HUES6 (cell line): ENCODE results near the gene EEF1AKMT2.
"Not testable (repeated sequence)": the region's sequence is repeated elsewhere in the genome, so short reads cannot be mapped to it uniquely, and the experiment has no call there.

Source experiments
- H3K27ac ChIP-seq: 2 replicates; pipeline ENCODE4 v1.7.0; 2013; ENCODE audit warnings: low read depth, mild to moderate bottlenecking, low read length, inconsistent platforms
- H3K27me3 ChIP-seq: 2 replicates; pipeline ENCODE4 v1.6.1; 2013; ENCODE audit warnings: low read length; ENCODE audit not compliant: control insufficient read depth, insufficient read depth
- H3K36me3 ChIP-seq: 2 replicates; pipeline ENCODE4 v1.6.1; 2013; ENCODE audit warnings: low read length; ENCODE audit not compliant: control insufficient read depth, insufficient read depth
- H3K4me1 ChIP-seq: 2 replicates; pipeline ENCODE4 v1.6.1; 2013; ENCODE audit warnings: low read length; ENCODE audit not compliant: control insufficient read depth, insufficient read depth
- H3K4me3 ChIP-seq: 2 replicates; pipeline ENCODE4 v1.5.1; 2013; ENCODE audit warnings: low read depth, low read length
- H3K9ac ChIP-seq: one replicate; pipeline ENCODE4 v1.6.1; 2013; ENCODE audit warnings: mild to moderate bottlenecking, low read length
- H3K9me3 ChIP-seq: 2 replicates; pipeline ENCODE4 v1.6.1; 2013; ENCODE audit warnings: low read depth, low read length; ENCODE audit not compliant: control insufficient read depth, insufficient read depth

EEF1AKMT2 gene

DNA sequence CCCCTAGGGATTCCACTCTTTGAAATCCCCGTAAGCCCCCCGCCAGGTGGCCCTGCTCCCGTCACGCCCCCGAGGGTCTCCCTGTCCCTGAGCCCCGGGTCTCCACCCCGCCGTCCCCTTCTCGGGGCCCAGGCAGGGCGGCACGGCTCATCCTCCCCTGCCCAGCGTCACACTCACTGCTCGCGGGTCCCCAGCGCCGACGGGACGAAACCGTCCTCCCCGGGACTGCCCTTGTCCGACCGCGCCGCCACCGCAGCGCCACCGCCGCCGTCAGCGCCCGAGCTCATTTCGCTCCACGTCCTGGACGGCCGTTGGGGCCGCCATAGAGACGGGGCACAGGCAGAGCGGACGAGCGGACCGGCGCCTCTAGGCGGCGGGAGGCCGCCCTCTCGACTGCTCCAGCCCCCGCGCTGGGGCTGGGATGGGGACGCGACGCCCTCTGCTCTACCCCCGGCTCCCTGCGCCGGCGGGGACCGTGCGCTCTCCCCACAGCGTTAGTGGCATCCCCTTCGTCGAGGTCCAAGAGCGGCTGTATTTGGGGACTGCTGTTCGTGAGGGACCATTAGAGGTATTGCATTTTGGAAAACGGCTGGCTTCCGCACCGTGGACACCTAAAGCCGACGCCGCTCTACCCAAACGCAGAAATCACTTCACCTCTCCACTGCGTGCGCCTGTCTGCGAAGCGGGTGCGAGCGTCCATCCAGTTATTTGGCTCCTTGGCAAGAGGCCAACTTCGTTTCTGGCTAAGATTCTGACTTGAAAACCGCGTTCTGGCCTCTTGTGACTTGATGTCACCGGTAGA, at the start of gene EEF1AKMT2:
TSS of gene EEF1AKMT2 (minus strand) at position 341 of the 802 bp plus-strand sequence. CDS start at position 287, 54 bp downstream.
- H3K27me3 ChIP-seq: no peaks in the 10 kb centered on the region
- peaks cover 24% of the 10 kb centered on the region for H3K36me3 ChIP-seq
- H3K9ac ChIP-seq: peak within 1 kb of the TSS; percentile 95
- H3K9me3 ChIP-seq: no peaks in the 10 kb centered on the region
- peak within 1 kb of the TSS; percentile 93 for H3K27ac ChIP-seq
- H3K4me3 ChIP-seq: peak within 1 kb of the TSS; percentile 98
- H3K4me1 ChIP-seq: no peaks in the 10 kb centered on the region; the same call in 1 of the 2 replicates

DNA sequence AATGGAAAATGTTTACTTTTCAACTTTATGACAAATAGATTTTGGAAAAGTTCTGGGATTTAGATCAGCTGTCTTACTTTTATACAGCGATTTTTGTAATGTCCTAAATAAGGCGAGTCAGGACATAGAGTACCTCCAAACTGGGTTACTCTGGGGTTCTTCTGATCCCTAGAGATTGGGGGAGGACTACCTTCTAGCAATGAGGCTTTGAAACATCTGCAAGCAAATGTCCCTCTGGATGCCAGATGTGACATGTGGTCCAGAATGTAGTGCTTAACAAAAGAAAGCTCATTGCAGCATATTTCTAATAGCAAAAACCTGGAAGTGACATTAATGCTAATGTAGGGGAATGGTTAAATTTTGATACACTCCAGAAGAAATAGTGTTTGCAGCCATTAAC, 46.0 kb upstream of the EEF1AKMT2 start:
- Histone ChIP-seq H3K9ac (no peak overlapping the region), H3K4me1 (no peaks in the 10 kb centered on the region), H3K27me3 (no peaks in the 10 kb centered on the region), H3K27ac (no peak overlapping the region), H3K36me3 (peaks cover 35% of the 10 kb centered on the region), H3K9me3 (no peaks in the 10 kb centered on the region), H3K4me3 (no peak overlapping the region)

DNA sequence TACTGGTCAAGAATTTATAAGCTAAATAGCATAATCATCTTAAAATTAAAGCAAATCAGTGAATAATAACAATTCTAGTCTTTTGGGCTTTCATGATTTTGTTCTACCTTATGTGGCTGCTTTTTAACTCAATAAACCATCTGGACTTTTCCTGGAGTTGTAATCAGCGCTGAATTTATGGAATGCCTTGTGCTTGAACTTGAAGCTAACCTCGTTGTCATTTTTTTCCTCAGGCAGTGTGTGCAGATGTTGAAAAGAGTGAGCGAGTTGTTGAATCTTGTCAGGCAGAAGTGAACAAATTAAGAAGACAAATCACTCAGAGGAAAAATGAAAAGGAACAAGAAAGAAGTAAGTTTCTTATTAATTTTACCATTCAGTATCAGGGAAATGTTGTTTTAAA, 39.4 kb upstream of the EEF1AKMT2 start:
- H3K4me3 ChIP-seq: no peak overlapping the region
- no peaks in the 10 kb centered on the region for H3K9me3 ChIP-seq
- no peaks in the 10 kb centered on the region for H3K4me1 ChIP-seq
- peaks cover 91% of the 10 kb centered on the region for H3K36me3 ChIP-seq
- H3K27me3 ChIP-seq: no peaks in the 10 kb centered on the region
- no peak overlapping the region for H3K9ac ChIP-seq
- H3K27ac ChIP-seq: no peak overlapping the region

DNA sequence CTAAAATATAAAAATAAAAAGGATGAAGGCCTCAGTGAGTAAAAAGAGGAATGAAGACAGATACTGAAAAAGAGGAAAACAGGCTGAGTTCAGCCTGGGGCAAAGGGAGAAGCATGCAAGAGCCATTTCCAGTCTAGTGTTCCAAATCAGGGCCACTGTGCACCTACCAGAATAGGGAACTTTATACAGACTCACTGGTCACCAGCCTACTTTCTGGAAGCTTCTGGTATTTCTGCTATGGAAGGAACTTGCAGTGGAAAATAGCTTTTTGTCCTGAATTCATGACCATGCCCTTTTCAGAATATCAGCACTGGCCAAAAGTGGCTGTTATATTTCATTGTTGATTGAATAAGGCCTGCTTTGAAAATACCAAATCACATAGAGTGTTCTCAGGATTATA, 38.8 kb upstream of the EEF1AKMT2 start:
- H3K27ac ChIP-seq: no peak overlapping the region
- no peaks in the 10 kb centered on the region for H3K9me3 ChIP-seq
- H3K4me1 ChIP-seq: no peaks in the 10 kb centered on the region
- H3K36me3 ChIP-seq: peaks cover 89% of the 10 kb centered on the region
- H3K27me3 ChIP-seq: no peaks in the 10 kb centered on the region
- no peak overlapping the region for H3K9ac ChIP-seq
- no peak overlapping the region for H3K4me3 ChIP-seq

DNA sequence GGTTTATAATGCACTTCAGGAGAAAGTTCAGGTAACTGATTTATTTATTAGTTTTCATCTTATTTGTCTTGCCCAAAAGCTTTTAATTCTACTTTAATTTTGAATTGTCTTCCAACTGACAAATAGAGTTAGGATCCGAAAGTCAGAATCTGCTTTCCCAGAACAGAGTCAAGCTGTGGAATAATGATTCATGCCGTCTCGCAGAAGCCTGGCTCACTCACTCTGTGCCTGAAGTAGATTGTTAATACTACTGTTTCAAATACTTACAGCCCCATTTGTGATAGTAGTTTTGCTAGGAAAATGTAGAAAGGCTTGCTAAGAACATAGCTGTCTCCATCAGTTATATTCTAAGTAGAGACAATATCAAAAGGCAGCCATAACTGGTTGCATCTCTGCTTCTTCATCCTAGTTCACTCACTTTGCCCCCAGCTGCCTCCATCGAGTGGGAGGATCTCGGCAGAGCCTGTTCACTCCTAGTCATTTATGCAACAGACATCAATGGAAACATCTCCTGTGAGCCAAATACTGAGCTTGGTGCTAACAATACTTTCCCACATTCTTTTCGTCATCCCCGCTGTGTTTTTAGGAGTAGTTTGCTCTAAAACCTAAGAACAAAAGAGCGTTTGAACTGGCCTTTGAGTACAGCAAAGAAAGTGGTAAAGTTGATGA, 37.9 kb upstream of the EEF1AKMT2 start:
- Histone ChIP-seq H3K9ac (no peak overlapping the region), H3K4me3 (no peak overlapping the region), H3K9me3 (no peaks in the 10 kb centered on the region), H3K27me3 (no peaks in the 10 kb centered on the region), H3K4me1 (no peaks in the 10 kb centered on the region), H3K27ac (no peak overlapping the region), H3K36me3 (peaks cover 82% of the 10 kb centered on the region)

DNA sequence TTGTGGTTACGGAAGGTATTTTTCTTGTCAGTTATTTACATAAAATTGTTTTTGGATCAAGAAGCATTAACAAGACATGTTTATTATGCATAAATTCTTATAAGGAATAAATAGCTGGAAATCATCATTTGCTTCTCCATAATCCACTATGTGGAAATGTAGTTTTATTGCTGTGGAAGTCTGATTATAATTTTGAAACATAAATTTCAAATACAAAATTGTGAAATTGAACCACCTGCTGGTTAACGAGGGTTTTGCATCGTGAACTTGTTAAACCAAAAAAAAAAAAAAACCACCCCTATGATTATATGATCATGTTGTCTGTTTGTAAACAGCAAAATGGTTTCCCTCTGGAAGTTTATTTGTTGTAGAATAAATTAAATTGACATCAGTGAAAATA, 35.8 kb upstream of the EEF1AKMT2 start:
- no peak overlapping the region for H3K4me3 ChIP-seq
- no peak overlapping the region for H3K27ac ChIP-seq
- H3K36me3 ChIP-seq: peaks cover 69% of the 10 kb centered on the region
- H3K9me3 ChIP-seq: no peaks in the 10 kb centered on the region
- H3K27me3 ChIP-seq: no peaks in the 10 kb centered on the region
- H3K9ac ChIP-seq: no peak overlapping the region
- no peaks in the 10 kb centered on the region for H3K4me1 ChIP-seq

DNA sequence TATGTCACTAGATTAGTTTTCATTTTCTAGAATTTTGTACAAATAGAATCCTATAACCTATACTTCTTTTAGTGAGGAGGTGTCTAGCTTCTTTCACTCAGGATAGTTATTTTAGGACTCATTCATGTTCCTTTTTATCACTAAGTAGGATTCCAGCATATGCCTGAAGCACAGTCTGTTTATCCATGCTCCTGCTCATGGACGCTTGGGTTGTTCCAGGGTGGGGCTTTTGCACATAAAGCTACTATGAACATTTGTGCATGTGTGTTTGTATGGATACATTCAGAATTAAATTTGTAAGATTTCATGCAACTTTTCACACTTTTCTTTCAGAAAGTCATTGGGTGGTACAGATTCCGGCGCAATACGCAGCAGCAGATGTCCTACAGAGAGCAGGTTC, 34.6 kb upstream of the EEF1AKMT2 start:
- H3K36me3 ChIP-seq: peaks cover 64% of the 10 kb centered on the region
- H3K9ac ChIP-seq: no peak overlapping the region

DNA sequence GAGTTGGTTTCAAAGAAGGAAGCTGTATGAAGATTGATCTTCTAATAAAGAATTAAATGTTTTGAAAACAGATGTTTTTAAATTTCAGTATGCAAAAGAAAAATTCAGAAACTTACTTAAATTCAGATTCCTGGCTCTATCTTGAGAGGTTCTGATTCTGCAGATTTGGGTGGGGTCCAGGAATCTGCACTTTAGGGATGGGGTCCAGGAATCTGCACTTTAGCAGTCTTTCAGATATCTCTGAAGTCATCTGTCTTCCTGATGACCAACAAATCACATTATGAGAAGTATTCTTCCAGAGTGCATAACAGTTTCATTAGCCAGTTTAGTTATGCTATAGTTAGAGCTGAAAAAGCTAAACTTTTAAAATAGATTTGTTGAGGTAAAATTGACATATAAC, 34.0 kb upstream of the EEF1AKMT2 start:
- no peaks in the 10 kb centered on the region for H3K4me1 ChIP-seq
- H3K27ac ChIP-seq: no peak overlapping the region
- no peak overlapping the region for H3K9ac ChIP-seq
- H3K9me3 ChIP-seq: no peaks in the 10 kb centered on the region
- H3K36me3 ChIP-seq: peaks cover 60% of the 10 kb centered on the region
- H3K27me3 ChIP-seq: no peaks in the 10 kb centered on the region
- H3K4me3 ChIP-seq: no peak overlapping the region

More for the DNA sequence above, 34.6 kb upstream of the EEF1AKMT2 start:
- Histone ChIP-seq H3K4me1 (no peaks in the 10 kb centered on the region), H3K27ac (no peak overlapping the region), H3K9me3 (no peaks in the 10 kb centered on the region), H3K4me3 (no peak overlapping the region), H3K27me3 (no peaks in the 10 kb centered on the region)

DNA sequence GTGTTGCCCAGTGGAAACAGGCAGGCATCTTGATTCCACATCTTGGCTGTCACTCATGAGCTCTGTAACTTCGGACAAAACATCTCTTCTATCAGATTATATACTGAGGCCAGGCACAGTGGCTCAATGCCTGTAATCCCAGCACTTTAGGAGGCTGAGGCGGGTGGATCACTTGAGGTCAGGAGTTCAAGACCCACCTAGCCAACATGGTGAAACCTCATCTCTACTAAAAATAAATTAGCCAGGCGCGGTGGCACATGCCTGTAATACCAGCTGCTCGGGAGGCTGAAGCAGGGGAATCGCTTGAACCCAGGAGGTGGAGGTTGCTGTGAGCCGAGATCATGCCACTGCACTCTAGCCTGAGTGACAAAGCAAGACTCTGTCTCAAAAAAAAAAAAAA, 33.2 kb upstream of the EEF1AKMT2 start:
- not testable (repeated sequence) for H3K27me3 ChIP-seq, H3K4me3 ChIP-seq, H3K27ac ChIP-seq, H3K9me3 ChIP-seq, H3K4me1 ChIP-seq, H3K9ac ChIP-seq
- H3K36me3 ChIP-seq: peaks cover 55% of the 10 kb centered on the region

DNA sequence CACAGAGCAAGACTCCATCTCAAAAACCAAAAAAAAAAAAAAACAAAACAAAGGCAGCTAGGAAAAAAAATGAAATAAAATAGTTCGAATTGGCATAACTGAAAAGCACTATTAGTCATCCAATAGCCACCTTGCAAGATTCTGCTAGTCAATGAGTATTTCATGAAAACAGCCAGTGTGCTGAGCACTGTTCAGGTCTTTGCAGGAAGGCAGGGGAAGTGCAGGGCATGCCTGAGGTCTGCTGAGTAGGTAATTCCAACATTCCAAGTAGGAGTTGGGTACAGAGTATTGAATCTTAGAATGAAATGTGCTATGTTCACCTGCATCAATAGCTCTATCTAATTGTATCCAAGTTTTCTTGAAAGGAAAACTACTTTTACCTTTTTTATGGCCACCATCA, 32.8 kb upstream of the EEF1AKMT2 start:
- no peak overlapping the region for H3K4me3 ChIP-seq
- H3K36me3 ChIP-seq: peaks cover 52% of the 10 kb centered on the region
- H3K9ac ChIP-seq: no peak overlapping the region
- no peaks in the 10 kb centered on the region for H3K4me1 ChIP-seq
- no peaks in the 10 kb centered on the region for H3K27me3 ChIP-seq
- no peak overlapping the region for H3K27ac ChIP-seq
- no peaks in the 10 kb centered on the region for H3K9me3 ChIP-seq

DNA sequence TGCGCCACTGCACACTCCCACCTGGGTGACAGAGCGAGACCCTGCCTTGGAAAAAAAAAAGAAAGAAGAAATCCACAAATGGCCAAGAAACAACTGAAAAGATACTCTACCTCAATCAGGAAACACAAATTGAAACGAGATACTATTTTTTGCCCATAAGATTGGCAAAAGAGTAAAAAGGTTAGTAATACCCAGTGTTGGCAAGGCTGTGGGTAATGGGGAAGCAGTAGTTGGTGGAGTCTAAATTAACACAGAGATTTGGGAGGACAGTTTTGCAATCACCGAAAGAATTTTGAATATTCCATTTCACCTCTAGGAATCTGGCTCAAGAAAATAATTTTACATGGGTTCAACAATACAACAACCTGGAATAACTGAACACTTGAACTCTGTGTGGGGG, 29.8 kb upstream of the EEF1AKMT2 start:
- H3K27ac ChIP-seq: no peak overlapping the region
- peaks cover 51% of the 10 kb centered on the region for H3K36me3 ChIP-seq
- no peak overlapping the region for H3K9ac ChIP-seq
- no peaks in the 10 kb centered on the region for H3K27me3 ChIP-seq
- no peaks in the 10 kb centered on the region for H3K4me1 ChIP-seq
- H3K9me3 ChIP-seq: no peaks in the 10 kb centered on the region
- no peak overlapping the region for H3K4me3 ChIP-seq
